ENCODE results near the gene CNST. TPM values are rescaled to one million over a fixed set of nuclear protein-coding genes. Genes with fewer than 3 reads are reported as not detected.
A peak's percentile ranks its signal among the peaks of the same experiment; 100 is the strongest.

The CNST gene
- total and polyA plus RNA-seq, 9 of the 15 experiments (the other 6 are each of a cell fraction or from before 2014, with no cell fraction given) = 17.0 to 55.3 (median 30.8) TPM

DNA sequence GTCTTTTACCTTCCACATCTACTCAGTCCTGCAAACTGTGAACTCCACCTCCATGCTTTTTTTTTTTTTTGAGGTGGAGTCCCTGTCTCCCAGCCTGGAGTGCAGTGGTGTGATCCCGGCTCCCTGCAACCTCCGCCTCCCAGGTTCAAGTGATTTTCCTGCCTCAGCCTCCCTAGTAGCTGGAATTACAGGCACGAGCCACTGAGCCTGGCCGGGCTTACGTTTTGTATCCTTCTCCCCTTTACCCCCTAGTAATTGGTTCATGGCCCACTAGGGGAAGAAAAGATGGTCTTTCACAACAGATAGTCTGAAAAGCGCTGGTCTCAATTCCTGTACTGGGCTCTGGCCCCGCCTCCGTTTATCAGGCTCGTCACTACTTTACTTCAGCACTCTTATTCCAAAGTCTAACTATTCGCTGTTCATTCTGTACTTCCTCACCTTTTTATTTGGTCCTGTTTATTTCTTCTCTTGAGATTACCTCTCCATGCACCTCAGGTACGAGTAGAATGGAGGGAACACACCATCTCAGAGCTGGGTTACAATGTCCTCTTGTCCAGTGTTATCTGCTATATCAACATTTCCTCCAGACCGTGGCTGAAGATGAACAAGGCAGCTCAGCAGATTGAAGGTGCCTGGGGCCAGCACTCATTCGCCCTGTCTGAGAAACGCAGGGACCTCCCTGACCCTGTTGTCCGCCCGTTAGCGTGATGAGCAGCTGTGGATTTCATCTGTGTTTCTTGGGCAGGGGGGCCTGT is 16.2 kb downstream of the CNST start (continued):
- no peak for TF ChIP-seq SIN3B (IDR thresholded peaks at IDR 0.05; ENCODE audit: low read depth)
- no peak for TF ChIP-seq PCBP2 (IDR thresholded peaks at IDR 0.05; ENCODE audit: low read depth, low read length, poor library complexity, severe bottlenecking)
- TF ChIP-seq FOXA3 (CRISPR knock-in tag; conservative IDR thresholded peaks at IDR 0.05 in 1 of 2, IDR thresholded peaks at IDR 0.05 in 1 of 2) = 0 out of 4 replicates have a peak, but pooled peaks of 1 of the 2 experiments have one; percentile 59
- TF ChIP-seq PRPF4 (IDR thresholded peaks at IDR 0.05; ENCODE audit: insufficient read depth, low read depth, low read length, poor library complexity, severe bottlenecking) = no peak
- TF ChIP-seq ZNF41 (CRISPR knock-in tag; conservative IDR thresholded peaks at IDR 0.05) = no peak
- no peak for TF ChIP-seq ZNF583 (CRISPR knock-in tag; IDR thresholded peaks at IDR 0.05)
- TF ChIP-seq BRD9 (IDR thresholded peaks at IDR 0.05; ENCODE audit: low read depth, partially characterized antibody) = peak; percentile 76
- no peak for TF ChIP-seq ZC3H11A (IDR thresholded peaks at IDR 0.05; ENCODE audit: low read depth, low read length)
- TF ChIP-seq ZNF280A (IDR thresholded peaks at IDR 0.05; ENCODE audit: low read depth, partially characterized antibody) = no peak
- no peak for TF ChIP-seq ZNF76 (CRISPR knock-in tag; IDR thresholded peaks at IDR 0.05; ENCODE audit: borderline replicate concordance)
- TF ChIP-seq PBX2 (CRISPR knock-in tag; IDR thresholded peaks at IDR 0.05; ENCODE audit: low read depth) = no peak
- TF ChIP-seq PBX2 (tag; conservative IDR thresholded peaks at IDR 0.05; ENCODE audit: low read depth) = no peak
- TF ChIP-seq ZNF518B (CRISPR knock-in tag; IDR thresholded peaks at IDR 0.05) = no peak
- no peak; the same call in 1 of the 2 replicates for TF ChIP-seq HMGXB4 (CRISPR knock-in tag; IDR thresholded peaks at IDR 0.05)
- no peak for TF ChIP-seq ZNF778 (CRISPR knock-in tag; IDR thresholded peaks at IDR 0.05)
- TF ChIP-seq CAMTA2 (CRISPR knock-in tag; conservative IDR thresholded peaks at IDR 0.05) = no peak
- TF ChIP-seq THRAP3 (IDR thresholded peaks at IDR 0.05; ENCODE audit: borderline replicate concordance) = no peak
- peak; percentile 47 for TF ChIP-seq TCF3 (CRISPR knock-in tag; IDR thresholded peaks at IDR 0.05)

Data from K562 (cell line).